HEK293 (cell line): ENCODE data around the gene HIPK2.

Experiments
- CTCF ChIP-seq: fragments of 450-650 bp; formaldehyde crosslinking; IDR thresholded peaks from 2 replicates; pipeline ENCODE4 v1.5.1; 2016; ENCODE audit warnings: missing biosample characterization, missing genetic modification characterization
- GLI2 ChIP-seq: fragments of 450-650 bp; formaldehyde crosslinking; IDR thresholded peaks from 2 replicates; pipeline ENCODE4; 2017; ENCODE audit warnings: missing biosample characterization, missing genetic modification characterization, low read depth, borderline replicate concordance
- HOXA7 ChIP-seq: sonication (generic); formaldehyde crosslinking; IDR thresholded peaks from 2 replicates; pipeline ENCODE4 v1.8.1; 2022; ENCODE audit warnings: missing genetic modification reagents, borderline replicate concordance
- PBX3 ChIP-seq: sonication (generic); formaldehyde crosslinking; IDR thresholded peaks from 2 replicates; pipeline ENCODE4 v1.8.1; 2022; ENCODE audit warnings: mild to moderate bottlenecking, moderate library complexity, missing genetic modification reagents
- PRDM10 ChIP-seq: fragments of 450-650 bp; formaldehyde crosslinking; IDR thresholded peaks from 2 replicates; pipeline ENCODE4 v1.5.1; 2016; ENCODE audit warnings: missing biosample characterization, missing genetic modification characterization
- SETDB1 ChIP-seq: IDR thresholded peaks from one replicate; pipeline ENCODE4 v1.6.1; 2017; ENCODE audit warnings: mild to moderate bottlenecking, low read length, moderate library complexity, mixed read lengths; ENCODE audit not compliant: insufficient read length
- ZNF248 ChIP-seq: fragments of 450-650 bp; formaldehyde crosslinking; IDR thresholded peaks from 2 replicates; pipeline ENCODE4 v1.5.1; 2017; ENCODE audit warnings: missing biosample characterization, missing genetic modification characterization

GRCh38 chr7:139758388-139758787, 19.4 kb downstream of the HIPK2 start:
- TF ChIP-seq PRDM10 (peak; percentile 68), PBX3 (CRISPR knock-in tag) (no peak), ZNF248 (tag by site-specific recombination) (no peak), CTCF (tag by site-specific recombination) (no peak), SETDB1 (no peak), GLI2 (tag by site-specific recombination) (no peak), HOXA7 (CRISPR knock-in tag) (no peak)
